Retinal pigment epithelial cell (primary cell): ENCODE measurements around the gene OLFM2.
"Not testable (repeated sequence)": the region's sequence is repeated elsewhere in the genome, so short reads cannot be mapped to it uniquely, and the experiment has no call there.

Source experiments
- DNase-seq: peaks from one replicate; pipeline ENCODE4 v3.0.0-alpha.2; 2010; ENCODE audit warnings: low read depth
- H3K4me3 ChIP-seq: 2 replicates; pipeline ENCODE4 v1.5.1; 2011; ENCODE audit warnings: mild to moderate bottlenecking, low read length, control low read depth, moderate library complexity
- TF ChIP-seq, protein P1 (sequence below): conservative IDR thresholded peaks from 2 replicates; pipeline ENCODE4 v1.5.1; 2011; ENCODE audit warnings: low read depth, low read length, control low read depth, inconsistent platforms

Gene OLFM2

DNA sequence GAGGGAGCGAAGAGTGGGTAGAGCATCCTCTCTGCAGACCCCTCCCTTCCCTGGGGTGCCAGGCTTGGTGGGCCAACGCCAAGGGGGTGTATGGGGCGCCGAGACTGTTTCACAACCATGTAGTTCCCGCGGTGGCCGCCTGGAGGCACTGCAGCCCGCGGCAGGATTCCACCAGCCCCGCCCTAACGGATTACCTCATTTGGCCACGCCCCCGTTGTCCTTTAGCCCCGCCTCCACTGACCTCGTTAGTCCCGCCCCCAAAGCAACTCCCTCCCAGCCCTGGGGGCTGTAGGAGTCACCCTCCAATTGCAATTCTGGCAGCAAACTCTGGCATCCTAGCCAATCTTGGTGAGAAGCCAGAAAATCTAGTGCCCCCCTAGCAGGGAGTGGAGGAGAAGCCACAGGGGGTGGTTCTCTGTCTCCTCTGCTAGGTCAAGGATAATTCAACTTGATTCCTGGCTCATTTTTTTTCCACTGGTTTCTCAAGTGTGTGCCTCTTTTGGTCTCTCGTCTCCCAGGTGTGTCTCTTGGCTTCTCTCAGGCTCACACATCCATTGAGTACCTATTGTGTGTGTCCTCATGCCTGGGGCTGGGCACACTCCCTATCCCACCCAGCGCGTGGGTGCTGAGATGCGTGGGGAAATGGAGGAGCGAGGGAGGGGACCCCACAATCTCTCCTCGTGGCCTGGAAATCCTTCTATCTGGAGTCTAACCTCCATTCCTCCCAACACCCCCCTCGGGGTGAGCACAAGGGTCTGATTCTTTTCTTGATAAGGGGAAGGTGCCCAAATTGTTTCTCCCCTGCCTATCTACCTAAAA, 2.0 kb downstream of the OLFM2 start:
- H3K4me3 ChIP-seq: no peak overlapping the region
- no peak for DNase-seq
- TF ChIP-seq, protein P1, sequence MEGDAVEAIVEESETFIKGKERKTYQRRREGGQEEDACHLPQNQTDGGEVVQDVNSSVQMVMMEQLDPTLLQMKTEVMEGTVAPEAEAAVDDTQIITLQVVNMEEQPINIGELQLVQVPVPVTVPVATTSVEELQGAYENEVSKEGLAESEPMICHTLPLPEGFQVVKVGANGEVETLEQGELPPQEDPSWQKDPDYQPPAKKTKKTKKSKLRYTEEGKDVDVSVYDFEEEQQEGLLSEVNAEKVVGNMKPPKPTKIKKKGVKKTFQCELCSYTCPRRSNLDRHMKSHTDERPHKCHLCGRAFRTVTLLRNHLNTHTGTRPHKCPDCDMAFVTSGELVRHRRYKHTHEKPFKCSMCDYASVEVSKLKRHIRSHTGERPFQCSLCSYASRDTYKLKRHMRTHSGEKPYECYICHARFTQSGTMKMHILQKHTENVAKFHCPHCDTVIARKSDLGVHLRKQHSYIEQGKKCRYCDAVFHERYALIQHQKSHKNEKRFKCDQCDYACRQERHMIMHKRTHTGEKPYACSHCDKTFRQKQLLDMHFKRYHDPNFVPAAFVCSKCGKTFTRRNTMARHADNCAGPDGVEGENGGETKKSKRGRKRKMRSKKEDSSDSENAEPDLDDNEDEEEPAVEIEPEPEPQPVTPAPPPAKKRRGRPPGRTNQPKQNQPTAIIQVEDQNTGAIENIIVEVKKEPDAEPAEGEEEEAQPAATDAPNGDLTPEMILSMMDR: peak; percentile 77

DNA sequence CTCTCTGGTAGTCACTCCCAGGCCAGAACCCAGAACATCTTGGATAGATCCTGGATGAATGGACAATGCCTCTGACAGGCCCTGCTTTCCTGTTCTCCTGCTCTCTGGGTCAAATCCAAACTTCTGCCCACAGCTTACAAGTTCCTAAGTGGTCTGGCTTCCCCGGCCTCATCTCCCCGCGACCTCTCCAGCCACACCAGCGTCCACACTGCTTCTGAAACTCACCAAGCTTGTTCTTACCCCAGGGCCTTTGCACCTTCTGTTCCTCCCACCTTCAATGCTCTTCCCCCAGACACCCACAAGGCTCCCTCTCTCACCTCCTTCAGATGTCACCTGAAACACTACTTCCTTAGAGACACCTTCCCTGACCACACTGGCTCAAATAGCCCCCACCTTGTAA, 3.5 kb downstream of the OLFM2 start:
- H3K4me3 ChIP-seq: no peak overlapping the region
- TF ChIP-seq, protein P1: no peak
- no peak for DNase-seq

DNA sequence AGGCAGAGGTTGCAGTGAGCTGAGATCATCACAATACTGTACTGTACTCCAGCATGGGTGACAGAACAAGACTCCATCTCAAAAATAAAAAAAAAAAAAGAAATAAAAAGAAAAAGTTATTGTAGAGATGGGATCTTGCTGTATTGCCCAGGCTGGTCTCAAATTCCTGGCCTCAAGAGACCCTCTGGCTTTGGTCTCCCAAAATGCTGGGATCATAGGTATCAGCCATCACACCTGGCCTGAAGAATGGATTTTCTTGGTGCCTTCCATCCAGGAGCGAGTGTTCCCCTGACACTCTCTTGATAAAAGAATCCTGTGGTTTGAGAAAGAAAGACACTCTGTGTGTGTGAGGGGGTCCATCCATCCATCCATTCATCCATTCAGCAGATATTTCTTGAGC, 4.7 kb downstream of the OLFM2 start:
- TF ChIP-seq, protein P1: no peak

DNA sequence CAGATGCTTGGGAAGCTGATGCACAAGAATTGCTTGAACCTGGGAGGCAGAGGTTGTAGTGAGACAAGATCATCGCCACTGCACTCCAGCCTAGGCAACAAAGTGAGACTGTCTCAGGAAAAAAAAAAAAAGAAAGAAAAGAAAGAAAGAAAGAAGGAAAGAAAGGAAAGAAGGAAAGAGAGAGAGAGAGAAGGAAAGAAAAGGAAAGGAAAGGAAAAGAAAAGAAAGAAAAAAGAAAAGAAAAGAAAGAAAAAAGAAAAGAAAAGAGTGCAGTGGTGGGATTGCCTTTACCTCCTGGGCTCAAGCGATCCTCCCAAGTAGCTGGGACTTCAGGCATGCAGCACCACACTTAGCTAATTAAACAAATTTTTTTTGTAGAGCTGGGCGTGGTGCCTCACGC, 12.9 kb downstream of the OLFM2 start:
- DNase-seq: no peak
- TF ChIP-seq, protein P1: no peak
- no peak overlapping the region for H3K4me3 ChIP-seq

More for the DNA sequence above, 4.7 kb downstream of the OLFM2 start:
- H3K4me3 ChIP-seq: no peak overlapping the region
- no peak for DNase-seq

DNA sequence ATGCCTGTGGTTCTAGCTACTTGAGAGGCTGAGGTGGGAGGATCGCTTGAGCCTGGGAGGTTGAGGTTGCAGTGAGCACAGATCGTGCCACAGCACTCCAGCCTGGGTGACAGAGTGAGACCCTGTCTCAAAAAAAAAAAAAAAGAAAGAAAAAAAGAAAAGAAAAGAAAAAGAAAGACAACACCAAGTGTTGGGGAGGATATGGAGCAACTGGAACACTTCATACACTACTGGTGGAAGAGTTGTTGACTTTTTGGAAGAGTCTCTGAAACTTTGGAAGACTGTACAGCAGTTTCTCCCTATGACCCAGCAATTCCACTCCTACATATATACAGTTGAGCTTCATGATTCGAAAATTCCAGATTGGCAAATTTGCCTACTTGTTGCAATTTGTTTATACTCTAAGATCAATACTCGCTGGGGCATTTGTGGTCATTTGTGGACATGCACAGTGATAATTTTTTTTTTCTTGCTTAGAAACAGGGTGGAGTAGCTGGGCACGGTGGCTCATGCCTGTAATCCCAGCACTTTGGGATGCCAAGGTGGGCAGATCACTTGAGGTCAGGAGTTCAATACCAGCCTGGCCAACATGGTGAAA, 13.4 kb downstream of the OLFM2 start:
- DNase-seq, H3K4me3 ChIP-seq: not testable (repeated sequence)

DNA sequence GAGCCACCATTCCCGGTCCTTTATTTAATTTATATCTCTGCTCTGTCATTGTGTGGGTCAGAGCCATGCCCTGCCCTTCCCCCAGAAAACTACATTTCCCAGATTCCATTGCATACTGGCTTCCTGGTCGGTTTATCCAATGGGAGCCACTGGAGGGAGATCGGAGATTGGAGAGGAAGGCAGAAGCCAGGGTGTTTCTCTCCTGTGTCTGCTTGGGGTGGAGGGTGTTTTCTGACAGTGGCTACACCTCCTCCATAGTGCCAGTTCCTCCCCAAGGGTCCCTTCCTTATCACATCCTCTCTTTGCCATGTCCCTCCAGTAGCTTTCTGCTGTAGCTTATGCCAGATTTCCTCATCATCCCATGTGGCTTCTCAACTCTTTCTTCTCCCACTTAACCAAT, 19.0 kb downstream of the OLFM2 start:
- H3K4me3 ChIP-seq: no peak overlapping the region
- TF ChIP-seq, protein P1: no peak
- no peak for DNase-seq

DNA sequence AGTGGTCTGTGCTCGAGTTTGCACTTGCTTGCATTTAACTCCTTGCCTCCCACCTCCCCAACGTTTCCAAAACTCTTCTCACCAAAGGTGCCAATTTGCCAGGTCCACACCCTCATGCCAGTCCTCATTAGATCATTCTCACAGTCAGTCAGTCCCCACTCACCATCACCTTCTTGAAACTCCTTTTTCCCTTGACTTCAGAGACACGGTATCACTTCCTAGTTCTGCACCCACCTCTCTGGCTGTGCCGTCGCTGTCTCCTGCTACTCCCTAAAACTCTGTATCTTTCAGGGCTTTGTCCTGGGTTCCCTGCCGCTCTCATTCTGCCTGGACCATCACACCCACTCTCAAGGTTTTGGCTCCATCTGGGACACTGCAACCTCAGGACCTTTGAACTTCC, 19.6 kb downstream of the OLFM2 start:
- TF ChIP-seq, protein P1: no peak
- H3K4me3 ChIP-seq: no peak overlapping the region
- DNase-seq: no peak
